A673 (cell line): ENCODE results near the gene CEACAM18.

Experiments
- CTCF ChIP-seq: fragments of 300-800, 200-600 bp; sonication (generic); conservative IDR thresholded peaks from 2 replicates; pipeline ENCODE4 v1.5.1; 2017; ENCODE audit warnings: low read depth, mild to moderate bottlenecking, antibody characterized with exemption, low read length, moderate library complexity, mixed read lengths
- EZH2 ChIP-seq: fragments of 200-600 bp; sonication (generic); IDR thresholded peaks from 2 replicates; pipeline ENCODE4 v1.6.1; 2017; ENCODE audit warnings: borderline replicate concordance, low read depth, mild to moderate bottlenecking, mixed read lengths, antibody characterized with exemption, low read length; ENCODE audit not compliant: poor library complexity, severe bottlenecking

GRCh38 chr19:51431124-51431523 lies 47.2 kb upstream of the CEACAM18 start:
- no peak for TF ChIP-seq CTCF
- TF ChIP-seq EZH2 = no peak
